ENCODE data around the gene RIMBP2. TPM values are rescaled to one million over a fixed set of nuclear protein-coding genes. Genes with fewer than 3 reads are reported as not detected.

Gene RIMBP2
- total and polyA plus RNA-seq, 2 donors (not counting 1 experiment from before 2014, with no cell fraction given) = 0.17 TPM; not detected in 1

DNA sequence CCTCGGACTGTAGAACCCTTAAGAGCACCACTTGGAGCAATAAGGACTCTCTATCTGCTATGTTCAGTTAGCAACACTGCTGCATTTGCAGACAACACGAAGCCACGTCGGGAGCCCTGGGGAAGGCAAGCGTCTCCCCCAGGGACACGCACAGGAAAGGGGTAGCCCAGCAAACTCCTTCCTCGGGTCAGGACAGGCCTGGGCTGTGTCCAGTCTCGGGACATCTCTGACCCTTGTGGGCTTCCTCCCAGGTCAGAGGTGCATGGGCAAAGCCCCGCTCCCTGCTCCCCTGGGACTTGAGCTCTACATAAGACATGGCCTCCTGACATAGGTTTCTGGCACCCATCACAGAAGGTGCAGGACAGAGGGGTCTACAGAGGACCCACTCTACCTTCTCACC lies 258.9 kb downstream of the RIMBP2 start:
- Histone ChIP-seq H4K20me1 (ENCODE audit: control insufficient read depth, extremely low read depth, insufficient read depth, low read length) (no peaks in the 10 kb centered on the region), H3K9ac (ENCODE audit: insufficient read depth, low read length) (no peak overlapping the region), H3K36me3 (ENCODE audit: control insufficient read depth, insufficient read depth, low read length) (no peaks in the 10 kb centered on the region), H3K27me3 (ENCODE audit: control insufficient read depth, insufficient read depth, low read length) (no peaks in the 10 kb centered on the region), H3K4me3 (replicated peaks in 1 of 4; ENCODE audit: control extremely low read depth in 1 of 4, insufficient read depth in 1 of 4, low read depth in 3 of 4, low read length in 4 of 4) (no peak overlapping the region), H3K79me2 (ENCODE audit: control insufficient read depth, insufficient read depth, low read length) (no peaks in the 10 kb centered on the region), H3K4me1 (ENCODE audit: control insufficient read depth, extremely low read depth, insufficient read depth, low read length) (no peaks in the 10 kb centered on the region), H3K27ac (ENCODE audit: insufficient read depth, low read length) (no peak overlapping the region), H2AFZ (ENCODE audit: low read length) (no peak overlapping the region), H3K9me3 (ENCODE audit: control insufficient read depth, insufficient read depth, low read depth, low read length) (peaks cover 2% of the 10 kb centered on the region), H3K4me2 (ENCODE audit: extremely low read depth, insufficient read depth, low read length) (no peak overlapping the region)
- DNase-seq (ENCODE audit: low read depth in 2 of 2) = no peak
- no peak for TF ChIP-seq EZH2 (IDR thresholded peaks at IDR 0.05; ENCODE audit: low read length, missing control alignments)
- TF ChIP-seq, protein P1, sequence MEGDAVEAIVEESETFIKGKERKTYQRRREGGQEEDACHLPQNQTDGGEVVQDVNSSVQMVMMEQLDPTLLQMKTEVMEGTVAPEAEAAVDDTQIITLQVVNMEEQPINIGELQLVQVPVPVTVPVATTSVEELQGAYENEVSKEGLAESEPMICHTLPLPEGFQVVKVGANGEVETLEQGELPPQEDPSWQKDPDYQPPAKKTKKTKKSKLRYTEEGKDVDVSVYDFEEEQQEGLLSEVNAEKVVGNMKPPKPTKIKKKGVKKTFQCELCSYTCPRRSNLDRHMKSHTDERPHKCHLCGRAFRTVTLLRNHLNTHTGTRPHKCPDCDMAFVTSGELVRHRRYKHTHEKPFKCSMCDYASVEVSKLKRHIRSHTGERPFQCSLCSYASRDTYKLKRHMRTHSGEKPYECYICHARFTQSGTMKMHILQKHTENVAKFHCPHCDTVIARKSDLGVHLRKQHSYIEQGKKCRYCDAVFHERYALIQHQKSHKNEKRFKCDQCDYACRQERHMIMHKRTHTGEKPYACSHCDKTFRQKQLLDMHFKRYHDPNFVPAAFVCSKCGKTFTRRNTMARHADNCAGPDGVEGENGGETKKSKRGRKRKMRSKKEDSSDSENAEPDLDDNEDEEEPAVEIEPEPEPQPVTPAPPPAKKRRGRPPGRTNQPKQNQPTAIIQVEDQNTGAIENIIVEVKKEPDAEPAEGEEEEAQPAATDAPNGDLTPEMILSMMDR (conservative IDR thresholded peaks at IDR 0.05 in 1 of 2, IDR thresholded peaks at IDR 0.05 in 1 of 2; ENCODE audit: low read depth in 1 of 2, low read length in 2 of 2) = no peak

DNA sequence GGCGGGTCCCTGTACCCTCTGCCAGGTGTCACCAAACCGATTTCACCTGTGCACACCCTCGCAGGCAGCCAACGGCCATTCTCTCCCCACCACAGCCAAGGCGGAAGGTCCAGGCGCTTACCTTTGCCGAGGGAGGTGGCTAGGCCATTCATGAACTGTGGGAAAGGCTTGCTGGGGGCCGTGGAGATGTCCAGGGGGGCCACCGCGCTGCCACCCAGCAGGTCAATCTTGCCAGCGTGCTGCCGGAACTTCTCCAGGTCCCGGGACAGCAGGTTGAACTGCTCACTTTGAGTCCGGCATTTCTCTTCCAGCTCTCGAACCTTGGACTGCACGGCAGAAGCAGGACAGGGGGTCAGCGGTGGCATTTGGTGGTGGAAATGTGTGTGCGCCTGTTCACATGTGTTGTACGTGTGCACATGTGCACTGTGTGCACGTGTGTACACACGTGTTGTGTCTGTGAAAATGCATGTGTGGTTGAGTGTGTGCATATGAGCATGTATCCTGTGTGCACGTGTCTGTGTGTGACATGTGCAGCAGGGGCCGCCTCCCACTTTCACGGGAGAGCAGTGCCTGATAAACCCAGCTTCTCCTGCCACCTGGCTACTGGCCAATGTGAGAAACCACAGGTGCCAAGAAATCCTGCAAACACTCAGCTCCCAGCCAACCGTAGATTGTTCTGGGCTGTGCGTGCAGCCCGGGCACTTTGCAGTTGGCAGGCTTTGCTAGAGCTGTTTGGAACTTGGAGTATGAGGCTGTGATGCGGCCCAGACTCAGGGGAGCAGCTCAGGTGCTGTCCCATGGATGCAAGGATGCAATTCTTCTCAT lies 259.5 kb downstream of the RIMBP2 start:
- H2AFZ ChIP-seq (ENCODE audit: low read length) = no peak overlapping the region
- H3K27me3 ChIP-seq (ENCODE audit: control insufficient read depth, insufficient read depth, low read length) = no peaks in the 10 kb centered on the region
- no peak for TF ChIP-seq EZH2 (IDR thresholded peaks at IDR 0.05; ENCODE audit: low read length, missing control alignments)
- TF ChIP-seq, protein P1 (conservative IDR thresholded peaks at IDR 0.05 in 1 of 2, IDR thresholded peaks at IDR 0.05 in 1 of 2; ENCODE audit: low read depth in 1 of 2, low read length in 2 of 2) = no peak
- H3K4me3 ChIP-seq (replicated peaks in 1 of 4; ENCODE audit: control extremely low read depth in 1 of 4, insufficient read depth in 1 of 4, low read depth in 3 of 4, low read length in 4 of 4) = no peak overlapping the region
- H3K79me2 ChIP-seq (ENCODE audit: control insufficient read depth, insufficient read depth, low read length) = no peaks in the 10 kb centered on the region
- no peaks in the 10 kb centered on the region for H4K20me1 ChIP-seq (ENCODE audit: control insufficient read depth, extremely low read depth, insufficient read depth, low read length)
- H3K4me2 ChIP-seq (ENCODE audit: extremely low read depth, insufficient read depth, low read length) = no peak overlapping the region
- H3K4me1 ChIP-seq (ENCODE audit: control insufficient read depth, extremely low read depth, insufficient read depth, low read length) = no peaks in the 10 kb centered on the region
- H3K36me3 ChIP-seq (ENCODE audit: control insufficient read depth, insufficient read depth, low read length) = no peaks in the 10 kb centered on the region
- H3K9ac ChIP-seq (ENCODE audit: insufficient read depth, low read length) = no peak overlapping the region
- H3K9me3 ChIP-seq (ENCODE audit: control insufficient read depth, insufficient read depth, low read depth, low read length) = peaks cover 2% of the 10 kb centered on the region
- DNase-seq (ENCODE audit: low read depth in 2 of 2) = no peak
- H3K27ac ChIP-seq (ENCODE audit: insufficient read depth, low read length) = no peak overlapping the region

DNA sequence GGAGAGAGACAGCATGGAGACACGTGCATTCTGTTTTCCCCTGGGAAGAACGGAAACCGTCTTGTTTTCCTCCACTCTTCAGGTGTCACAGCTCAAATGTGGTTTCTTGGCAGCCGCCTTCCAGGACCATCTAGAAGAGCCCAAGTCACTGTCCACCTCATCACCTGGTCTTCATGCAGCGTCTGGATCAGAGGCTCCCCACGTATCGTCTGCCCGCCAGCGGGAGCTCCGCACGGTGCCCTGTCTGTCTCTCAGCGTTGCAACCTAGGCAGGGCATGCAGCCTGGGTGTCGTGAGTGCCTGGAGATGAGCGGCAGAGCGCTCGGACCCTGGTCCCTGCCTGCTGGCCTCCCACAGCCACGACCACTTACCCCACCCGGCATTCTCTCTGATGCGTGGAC lies 260.9 kb downstream of the RIMBP2 start:
- DNase-seq (ENCODE audit: low read depth in 2 of 2) = no peak
- Histone ChIP-seq H3K9ac (ENCODE audit: insufficient read depth, low read length) (no peak overlapping the region), H3K27me3 (ENCODE audit: control insufficient read depth, insufficient read depth, low read length) (no peaks in the 10 kb centered on the region), H3K27ac (ENCODE audit: insufficient read depth, low read length) (no peak overlapping the region), H3K4me3 (replicated peaks in 1 of 4; ENCODE audit: control extremely low read depth in 1 of 4, insufficient read depth in 1 of 4, low read depth in 3 of 4, low read length in 4 of 4) (no peak overlapping the region), H2AFZ (ENCODE audit: low read length) (no peak overlapping the region), H4K20me1 (ENCODE audit: control insufficient read depth, extremely low read depth, insufficient read depth, low read length) (no peaks in the 10 kb centered on the region), H3K9me3 (ENCODE audit: control insufficient read depth, insufficient read depth, low read depth, low read length) (peaks cover 2% of the 10 kb centered on the region), H3K4me1 (ENCODE audit: control insufficient read depth, extremely low read depth, insufficient read depth, low read length) (no peaks in the 10 kb centered on the region), H3K4me2 (ENCODE audit: extremely low read depth, insufficient read depth, low read length) (no peak overlapping the region), H3K36me3 (ENCODE audit: control insufficient read depth, insufficient read depth, low read length) (no peaks in the 10 kb centered on the region), H3K79me2 (ENCODE audit: control insufficient read depth, insufficient read depth, low read length) (no peaks in the 10 kb centered on the region)
- TF ChIP-seq, protein P1 (conservative IDR thresholded peaks at IDR 0.05 in 1 of 2, IDR thresholded peaks at IDR 0.05 in 1 of 2; ENCODE audit: low read depth in 1 of 2, low read length in 2 of 2) = no peak
- no peak for TF ChIP-seq EZH2 (IDR thresholded peaks at IDR 0.05; ENCODE audit: low read length, missing control alignments)

Data from fibroblast of lung (primary cell).